OCI-LY3 (cell line): ENCODE measurements around the gene ACADSB.

ENCODE experiments used
- H2AFZ ChIP-seq: fragments of 200-600, 300-600 bp; shearing (Covaris generic); 2 replicates; pipeline ENCODE4 v1.6.0; 2014; ENCODE audit warnings: antibody characterized with exemption, low read depth, low read length
- H3K27ac ChIP-seq: fragments of 200-600, 300-600 bp; sonication (generic); 2 replicates; pipeline ENCODE4 v1.5.1; 2014; ENCODE audit warnings: mild to moderate bottlenecking, low read length, moderate library complexity, mixed read lengths
- H3K27me3 ChIP-seq: fragments of 200-600, 300-600 bp; sonication (generic); 2 replicates; pipeline ENCODE4 v1.6.1; 2014; ENCODE audit warnings: low read depth, low read length, mixed read lengths
- H3K36me3 ChIP-seq: fragments of 200-600, 300-600 bp; sonication (generic); replicated peaks from 2 replicates; pipeline ENCODE3; 2014; ENCODE audit warnings: low read depth, low read length, mixed read lengths
- H3K4me1 ChIP-seq: fragments of 300-600, 200-600 bp; sonication (generic); 2 replicates; pipeline ENCODE4 v1.6.1; 2014; ENCODE audit warnings: low read length, mixed read lengths
- H3K4me2 ChIP-seq: fragments of 200-600, 300-600 bp; sonication (generic); 2 replicates; pipeline ENCODE4 v1.6.1; 2014; ENCODE audit warnings: low read length, mixed read lengths
- H3K4me3 ChIP-seq: fragments of 300-600, 200-600 bp; sonication (generic); 2 replicates; pipeline ENCODE4 v1.5.1; 2014; ENCODE audit warnings: antibody characterized with exemption, mild to moderate bottlenecking, low read length, moderate library complexity
- H3K79me2 ChIP-seq: fragments of 300-600, 200-600 bp; shearing (Covaris generic); 2 replicates; pipeline ENCODE4 v1.6.1; 2014; ENCODE audit warnings: mild to moderate bottlenecking, low read length, mixed read lengths
- H3K9ac ChIP-seq: fragments of 300-600, 200-600 bp; shearing (Covaris generic); 2 replicates; pipeline ENCODE4 v1.6.0; 2014; ENCODE audit warnings: mild to moderate bottlenecking, low read length, moderate library complexity
- H3K9me3 ChIP-seq: fragments of 200-600, 300-600 bp; shearing (Covaris generic); 2 replicates; pipeline ENCODE4 v1.6.1; 2014; ENCODE audit warnings: low read length, mixed read lengths; ENCODE audit not compliant: insufficient read depth
- H4K20me1 ChIP-seq: fragments of 200-600, 300-600 bp; sonication (generic); 2 replicates; pipeline ENCODE4 v1.6.1; 2016; ENCODE audit warnings: low read length, mixed read lengths; ENCODE audit not compliant: insufficient read depth
- EZH2phosphoT487 ChIP-seq: fragments of 200-600 bp; shearing (Covaris generic); IDR thresholded peaks from 2 replicates; pipeline ENCODE4 v1.6.1; 2018; ENCODE audit warnings: antibody characterized with exemption, mixed run types, low read depth
- TF ChIP-seq, protein P1 (sequence below): fragments of 200-600, 300-600 bp; sonication (generic); IDR thresholded peaks from 2 replicates; pipeline ENCODE4 v1.5.1; 2014; ENCODE audit warnings: antibody characterized with exemption, low read length, low read depth

Gene ACADSB

DNA sequence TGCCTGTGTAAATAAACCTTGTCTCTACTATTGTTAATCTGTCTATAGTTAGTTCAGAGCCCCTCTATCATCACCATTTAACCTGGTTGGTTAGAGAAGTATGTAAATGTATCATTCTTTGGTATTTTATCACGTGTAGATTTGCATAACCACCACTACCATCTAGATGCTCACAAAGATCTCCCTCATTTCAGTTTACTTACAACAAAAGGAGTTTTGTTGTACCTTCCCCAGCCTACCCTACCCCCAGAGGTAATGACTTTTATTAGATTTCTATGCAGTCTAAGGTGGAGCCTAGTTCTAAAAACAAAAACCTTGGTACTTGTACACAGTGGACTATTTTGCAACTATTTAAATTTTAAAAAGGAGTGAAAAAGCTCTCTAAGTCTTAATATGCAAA is 17.5 kb downstream of the ACADSB start:
- Histone ChIP-seq H3K27ac (no peak overlapping the region), H3K27me3 (no peaks in the 10 kb centered on the region), H2AFZ (no peak overlapping the region), H3K4me1 (no peaks in the 10 kb centered on the region), H3K4me2 (no peak overlapping the region), H3K9ac (no peak overlapping the region), H3K9me3 (no peaks in the 10 kb centered on the region), H3K4me3 (no peak overlapping the region), H3K79me2 (no peaks in the 10 kb centered on the region), H4K20me1 (no peaks in the 10 kb centered on the region), H3K36me3 (no peaks in the 10 kb centered on the region)
- no peak for TF ChIP-seq EZH2phosphoT487
- TF ChIP-seq, protein P1, sequence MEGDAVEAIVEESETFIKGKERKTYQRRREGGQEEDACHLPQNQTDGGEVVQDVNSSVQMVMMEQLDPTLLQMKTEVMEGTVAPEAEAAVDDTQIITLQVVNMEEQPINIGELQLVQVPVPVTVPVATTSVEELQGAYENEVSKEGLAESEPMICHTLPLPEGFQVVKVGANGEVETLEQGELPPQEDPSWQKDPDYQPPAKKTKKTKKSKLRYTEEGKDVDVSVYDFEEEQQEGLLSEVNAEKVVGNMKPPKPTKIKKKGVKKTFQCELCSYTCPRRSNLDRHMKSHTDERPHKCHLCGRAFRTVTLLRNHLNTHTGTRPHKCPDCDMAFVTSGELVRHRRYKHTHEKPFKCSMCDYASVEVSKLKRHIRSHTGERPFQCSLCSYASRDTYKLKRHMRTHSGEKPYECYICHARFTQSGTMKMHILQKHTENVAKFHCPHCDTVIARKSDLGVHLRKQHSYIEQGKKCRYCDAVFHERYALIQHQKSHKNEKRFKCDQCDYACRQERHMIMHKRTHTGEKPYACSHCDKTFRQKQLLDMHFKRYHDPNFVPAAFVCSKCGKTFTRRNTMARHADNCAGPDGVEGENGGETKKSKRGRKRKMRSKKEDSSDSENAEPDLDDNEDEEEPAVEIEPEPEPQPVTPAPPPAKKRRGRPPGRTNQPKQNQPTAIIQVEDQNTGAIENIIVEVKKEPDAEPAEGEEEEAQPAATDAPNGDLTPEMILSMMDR = no peak

DNA sequence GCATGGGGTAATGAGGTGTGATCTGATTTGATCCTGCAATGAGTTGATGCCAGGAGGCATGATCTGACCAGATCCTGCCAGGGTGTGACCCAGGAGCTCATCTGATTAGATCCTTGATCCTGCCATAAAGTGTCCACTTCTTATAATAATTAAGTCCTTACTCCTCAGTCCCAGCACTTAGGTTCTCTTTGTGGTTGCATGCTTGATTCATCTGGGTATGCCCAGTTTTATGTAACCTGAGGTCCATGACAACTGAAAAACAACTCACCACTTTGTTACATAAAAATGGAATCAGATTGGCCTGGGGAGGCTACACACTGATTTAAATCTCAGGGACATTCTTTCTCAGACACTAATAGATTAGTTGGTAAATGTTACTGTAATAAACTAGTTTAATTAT is 19.1 kb downstream of the ACADSB start:
- H3K79me2 ChIP-seq = no peaks in the 10 kb centered on the region
- H3K27ac ChIP-seq = no peak overlapping the region
- no peaks in the 10 kb centered on the region for H3K9me3 ChIP-seq
- no peak overlapping the region for H3K4me3 ChIP-seq
- H3K9ac ChIP-seq = no peak overlapping the region
- no peak overlapping the region for H3K4me2 ChIP-seq
- no peaks in the 10 kb centered on the region for H3K27me3 ChIP-seq
- H3K4me1 ChIP-seq = no peaks in the 10 kb centered on the region
- no peaks in the 10 kb centered on the region for H3K36me3 ChIP-seq
- TF ChIP-seq, protein P1 = no peak
- no peak for TF ChIP-seq EZH2phosphoT487
- H2AFZ ChIP-seq = no peak overlapping the region
- H4K20me1 ChIP-seq = no peaks in the 10 kb centered on the region

- H3K9me3 ChIP-seq = no peaks in the 10 kb centered on the region
These were observed 22.3 kb downstream of the ACADSB start for GRCh38 chr10:123031124-123031523.

DNA sequence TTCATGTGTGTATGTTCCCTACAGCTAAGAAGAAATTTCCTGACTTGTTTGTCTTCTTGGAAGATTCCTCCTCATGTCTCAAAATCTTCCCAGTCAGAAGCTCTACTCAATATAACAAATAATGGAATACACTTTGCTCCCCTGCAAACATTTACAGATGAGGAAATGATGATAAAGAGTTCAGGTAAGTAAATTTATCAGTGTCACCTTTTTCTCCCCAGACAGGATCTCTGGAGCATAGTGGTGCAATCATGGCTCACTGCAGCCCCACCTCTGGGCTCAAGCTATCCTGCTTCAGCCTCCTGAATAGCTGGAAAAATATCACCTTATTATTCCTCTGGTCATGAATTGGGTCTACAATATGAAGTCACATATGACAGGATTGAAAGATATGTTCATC is 25.5 kb downstream of the ACADSB start:
- TF ChIP-seq, protein P1 = no peak
- TF ChIP-seq EZH2phosphoT487 = no peak
- Histone ChIP-seq H3K4me3 (no peak overlapping the region), H4K20me1 (no peaks in the 10 kb centered on the region), H3K79me2 (no peaks in the 10 kb centered on the region), H3K27me3 (no peaks in the 10 kb centered on the region), H3K4me2 (no peak overlapping the region), H3K9ac (no peak overlapping the region), H3K4me1 (no peaks in the 10 kb centered on the region), H3K27ac (no peak overlapping the region), H3K9me3 (no peaks in the 10 kb centered on the region), H2AFZ (no peak overlapping the region), H3K36me3 (no peaks in the 10 kb centered on the region)

More at GRCh38 chr10:123031124-123031523, 22.3 kb downstream of the ACADSB start:
- Histone ChIP-seq H2AFZ (no peak overlapping the region), H3K36me3 (no peaks in the 10 kb centered on the region), H4K20me1 (no peaks in the 10 kb centered on the region), H3K27ac (no peak overlapping the region), H3K79me2 (no peaks in the 10 kb centered on the region), H3K27me3 (no peaks in the 10 kb centered on the region), H3K4me1 (no peaks in the 10 kb centered on the region), H3K4me3 (no peak overlapping the region), H3K4me2 (no peak overlapping the region), H3K9ac (no peak overlapping the region)
- TF ChIP-seq, protein P1 = no peak
- TF ChIP-seq EZH2phosphoT487 = no peak
